Astrocyte of the spinal cord (primary cell): ENCODE data around the gene GSDMA.

Experiments used
- DNase-seq: peaks from one replicate; pipeline ENCODE4 v3.0.0; 2011; ENCODE audit warnings: low read depth, low spot score
- H3K4me3 ChIP-seq: 2 replicates; pipeline ENCODE4 v1.5.1; 2011; ENCODE audit warnings: low read depth, mild to moderate bottlenecking, low read length, moderate library complexity
- CTCF ChIP-seq: IDR thresholded peaks from 2 replicates; pipeline ENCODE4 v1.5.1; 2012; ENCODE audit warnings: low read depth, mild to moderate bottlenecking, low read length, inconsistent platforms
- in situ Hi-C: cut with HindIII; loops from 2 replicates; pipeline ENCODE4 v1.10.0; 2017; ENCODE audit warnings: low sequenced_read_pairs

The GSDMA gene

GRCh38 chr17:39921323-39921722 is 41.5 kb upstream of the GSDMA start:
- H3K4me3 ChIP-seq, result no peak overlapping the region
- in situ Hi-C loops, result no loop called here
- no peak for DNase-seq
- TF ChIP-seq CTCF, result no peak

GRCh38 chr17:39922006-39922405 is 40.8 kb upstream of the GSDMA start:
- no peak for DNase-seq
- in situ Hi-C loops, result no loop called here
- H3K4me3 ChIP-seq, result no peak overlapping the region
- TF ChIP-seq CTCF, result no peak

- H3K4me3 ChIP-seq, result no peak overlapping the region
- in situ Hi-C loops, result no loop called here
- no peak for DNase-seq
- TF ChIP-seq CTCF, result no peak
Observed at GRCh38 chr17:39923230-39923629, 39.6 kb upstream of the GSDMA start.

- DNase-seq, result peak; percentile 17
- H3K4me3 ChIP-seq, result no peak overlapping the region
- TF ChIP-seq CTCF, result peak; percentile 36
- in situ Hi-C loops, result no loop called here
Observed at GRCh38 chr17:39923836-39924690, 38.7 kb upstream of the GSDMA start.

GRCh38 chr17:39924691-39925055 is 38.1 kb upstream of the GSDMA start:
- in situ Hi-C loops, result no loop called here
- no peak for TF ChIP-seq CTCF
- no peak for DNase-seq
- H3K4me3 ChIP-seq, result no peak overlapping the region

- DNase-seq, result no peak
- in situ Hi-C loops, result no loop called here
- TF ChIP-seq CTCF, result no peak
- H3K4me3 ChIP-seq, result no peak overlapping the region
Observed at GRCh38 chr17:39925282-39926134, 37.3 kb upstream of the GSDMA start.
